Measurements from ENCODE around the gene CD3D.

The CD3D gene

DNA sequence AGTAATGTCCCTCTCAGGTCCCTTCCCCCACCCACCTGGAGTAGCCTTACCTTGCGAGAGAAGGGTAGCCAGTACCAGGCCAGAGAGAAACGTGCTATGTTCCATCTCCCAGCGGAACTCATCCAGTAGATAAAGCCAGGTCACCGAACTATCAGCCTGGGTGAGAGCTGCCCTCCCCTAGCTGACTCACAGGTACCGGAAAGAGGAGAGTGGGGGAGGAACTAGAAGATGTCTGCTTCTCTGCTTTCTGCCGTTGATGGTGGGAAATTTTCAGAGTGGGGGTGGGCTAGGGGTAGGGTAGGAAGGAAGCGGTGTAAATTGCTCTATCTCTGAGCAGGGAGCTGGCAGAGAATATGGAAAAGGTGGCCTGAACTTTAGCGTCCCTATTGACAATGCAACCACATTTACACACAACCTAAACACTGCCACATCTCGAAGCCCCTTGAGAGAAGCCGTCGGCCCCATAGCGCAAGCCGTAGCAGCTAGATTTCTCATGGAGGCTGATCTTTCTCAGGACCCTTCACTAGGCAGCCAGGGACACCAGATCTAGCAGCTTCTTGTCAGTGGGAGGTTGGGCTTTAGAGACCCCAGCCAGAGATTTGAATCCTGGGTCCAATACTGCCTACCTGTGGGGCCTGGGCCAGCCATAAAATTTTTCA is at the start of gene CD3D:
Gene CD3D, minus strand, starts transcription at position 203 of the 659 bp plus-strand sequence. Its CDS starts 98 bp downstream, at position 105.
- no peak for FAIRE-seq

DNA sequence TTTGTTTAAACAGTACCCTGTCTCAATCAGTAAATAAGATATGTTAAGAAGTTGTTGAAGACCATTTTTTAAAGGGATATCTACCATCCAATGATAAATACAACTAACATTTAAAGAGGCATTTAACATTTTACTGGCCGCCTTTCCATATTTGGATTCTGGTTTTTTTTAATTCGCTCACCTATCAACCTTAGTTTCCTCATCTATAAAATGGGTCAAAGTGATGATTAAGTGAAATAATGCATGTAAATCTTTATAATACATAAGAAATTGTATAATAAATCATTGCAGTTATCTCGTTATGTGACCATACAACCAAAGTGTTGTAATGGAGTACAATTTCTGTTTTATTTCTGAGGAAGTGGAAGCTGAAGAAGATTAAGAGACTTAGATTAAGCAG is 41.2 kb upstream of the CD3D start:
- no peak for FAIRE-seq
- no peak for DNase-seq (ENCODE audit: extremely low spot score, insufficient read length, low read depth)

More for the DNA sequence above, at the start of gene CD3D:
- DNase-seq (ENCODE audit: extremely low spot score, insufficient read length, low read depth) = no peak

DNA sequence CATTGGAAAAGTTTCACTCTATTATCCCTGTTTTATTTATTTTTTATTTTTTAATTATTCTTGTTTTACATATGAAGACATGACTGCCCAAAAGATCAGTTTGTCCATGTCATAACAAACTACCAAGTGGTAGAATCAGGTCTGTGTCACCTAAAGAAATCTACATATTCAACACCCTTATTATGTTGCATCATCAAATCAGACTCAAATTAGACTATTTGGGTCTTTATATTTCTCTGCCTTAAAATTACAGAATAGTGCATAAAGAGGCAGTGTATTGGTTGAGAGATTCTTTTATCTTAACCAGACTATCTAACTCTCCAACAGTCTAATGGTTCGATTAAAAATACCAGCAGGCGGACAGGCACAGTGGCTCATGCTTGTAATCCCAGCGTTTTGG is 40.4 kb upstream of the CD3D start:
- DNase-seq (ENCODE audit: extremely low spot score, insufficient read length, low read depth) = no peak
- no peak for FAIRE-seq

DNA sequence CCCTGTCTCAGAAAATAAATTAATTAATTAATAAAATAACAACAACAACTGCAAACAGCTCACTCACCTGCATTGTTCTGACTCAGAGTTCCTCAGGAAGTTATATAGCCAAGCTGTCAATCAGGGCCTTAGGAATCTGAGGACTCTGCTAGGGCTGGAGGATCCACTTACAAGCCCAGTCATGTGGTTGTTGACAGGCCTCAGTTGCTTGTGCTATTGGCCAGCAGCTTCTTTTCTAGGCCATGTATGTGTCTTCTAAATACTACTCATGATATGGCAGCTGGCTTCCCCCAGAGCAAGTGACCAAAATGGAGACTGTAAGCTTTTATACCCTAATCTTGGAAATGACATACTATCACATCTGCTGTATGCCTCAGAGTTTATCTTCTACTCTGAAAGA is 38.1 kb upstream of the CD3D start:
- no peak for DNase-seq (ENCODE audit: extremely low spot score, insufficient read length, low read depth)
- FAIRE-seq = no peak

DNA sequence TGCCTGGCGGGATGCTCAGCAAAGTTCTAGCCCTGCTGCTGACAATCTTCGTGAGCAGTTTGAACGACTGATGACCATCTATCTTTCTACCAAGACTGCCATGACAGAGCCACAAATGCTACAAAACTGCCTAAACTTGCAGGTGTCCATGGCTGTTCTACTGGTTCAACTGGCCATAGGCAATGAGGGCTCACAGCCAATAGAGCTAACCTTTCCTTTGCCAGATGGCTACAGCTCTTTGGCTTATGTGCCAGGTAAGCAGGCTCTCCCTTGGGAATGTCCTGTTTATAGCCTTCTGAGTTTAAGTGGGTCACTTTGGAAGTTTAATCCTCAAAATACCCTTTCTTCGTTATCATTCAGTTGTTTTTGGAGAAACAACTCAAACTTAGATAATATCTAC is 37.0 kb upstream of the CD3D start:
- no peak for DNase-seq (ENCODE audit: extremely low spot score, insufficient read length, low read depth)
- FAIRE-seq = no peak

DNA sequence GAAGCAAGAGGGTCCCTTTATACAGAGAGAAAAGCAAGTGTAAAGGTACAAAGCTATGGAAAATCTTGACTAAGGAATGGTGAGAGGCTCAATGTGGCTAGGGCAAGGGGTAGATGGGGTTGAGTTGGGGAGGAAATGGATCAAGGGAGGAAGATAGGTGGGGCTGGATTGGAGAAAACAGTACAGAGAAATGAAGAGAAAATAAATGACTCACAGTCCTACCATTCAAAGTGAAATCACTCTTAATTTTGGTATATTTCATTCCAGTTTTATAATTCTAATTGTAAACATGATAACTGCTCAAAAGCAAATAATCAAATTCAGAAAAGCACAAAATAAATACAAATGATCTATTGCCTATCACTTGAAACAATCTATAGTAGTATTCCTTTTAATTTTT is 33.5 kb upstream of the CD3D start:
- DNase-seq (ENCODE audit: extremely low spot score, insufficient read length, low read depth) (no peak), FAIRE-seq (no peak)

DNA sequence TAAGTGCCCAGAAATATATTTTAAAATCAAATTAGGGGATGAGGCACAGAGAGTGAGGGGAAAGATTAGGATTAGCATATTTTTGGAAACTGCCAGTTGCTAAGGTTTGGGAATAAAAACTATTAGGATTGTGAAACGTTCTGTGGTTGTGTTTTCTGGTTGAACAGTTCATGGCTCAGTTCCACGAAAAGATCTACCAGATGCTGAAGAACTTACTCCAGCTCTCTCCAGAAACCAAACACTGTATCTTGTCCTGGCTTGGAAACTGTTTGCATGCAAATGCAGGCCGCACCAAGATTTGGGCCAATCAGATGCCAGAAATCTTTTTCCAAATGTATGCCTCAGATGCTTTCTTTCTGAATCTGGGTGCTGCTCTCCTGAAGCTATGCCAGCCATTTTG is 32.2 kb upstream of the CD3D start:
- FAIRE-seq (no peak), DNase-seq (ENCODE audit: extremely low spot score, insufficient read length, low read depth) (no peak)

DNA sequence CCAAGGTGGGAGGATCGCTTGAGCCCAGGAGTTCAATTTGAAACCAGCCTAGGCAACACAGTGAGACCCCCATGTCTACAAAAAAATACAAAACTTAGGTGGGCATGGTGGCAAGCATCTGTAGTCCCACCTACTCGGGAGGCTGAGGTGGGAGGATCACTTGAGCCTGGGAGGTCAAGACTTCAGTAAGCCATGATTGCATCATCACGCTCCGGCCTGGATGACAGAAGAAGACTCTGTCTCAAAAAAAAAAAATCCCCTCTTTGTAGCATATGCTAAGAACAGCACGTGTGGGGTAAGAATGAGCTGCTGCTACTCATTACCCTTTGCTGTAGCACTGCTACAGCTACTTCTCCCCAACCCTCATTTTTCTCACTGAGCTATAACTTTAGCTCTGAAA is 31.4 kb upstream of the CD3D start:
- DNase-seq (ENCODE audit: extremely low spot score, insufficient read length, low read depth) = no peak
- no peak for FAIRE-seq

DNA sequence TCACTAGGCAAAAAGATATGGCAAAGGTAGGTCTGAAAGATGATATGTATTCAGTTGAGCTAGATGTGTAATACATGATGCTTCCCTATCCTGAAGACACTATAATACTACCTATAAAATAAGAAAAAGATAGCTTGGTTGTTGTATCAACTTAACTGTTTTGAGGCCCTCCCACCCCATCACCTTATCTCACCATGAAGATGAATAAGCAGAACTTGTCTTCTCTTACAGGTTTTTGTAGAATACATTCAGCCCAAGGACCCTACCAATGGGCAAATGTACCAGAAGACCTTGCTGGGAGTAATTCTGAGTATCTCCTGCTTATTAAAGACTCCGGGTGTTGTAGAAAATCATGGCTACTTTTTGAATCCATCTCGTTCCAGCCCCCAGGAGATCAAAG is 30.8 kb upstream of the CD3D start:
- FAIRE-seq (no peak), DNase-seq (ENCODE audit: extremely low spot score, insufficient read length, low read depth) (no peak)

DNA sequence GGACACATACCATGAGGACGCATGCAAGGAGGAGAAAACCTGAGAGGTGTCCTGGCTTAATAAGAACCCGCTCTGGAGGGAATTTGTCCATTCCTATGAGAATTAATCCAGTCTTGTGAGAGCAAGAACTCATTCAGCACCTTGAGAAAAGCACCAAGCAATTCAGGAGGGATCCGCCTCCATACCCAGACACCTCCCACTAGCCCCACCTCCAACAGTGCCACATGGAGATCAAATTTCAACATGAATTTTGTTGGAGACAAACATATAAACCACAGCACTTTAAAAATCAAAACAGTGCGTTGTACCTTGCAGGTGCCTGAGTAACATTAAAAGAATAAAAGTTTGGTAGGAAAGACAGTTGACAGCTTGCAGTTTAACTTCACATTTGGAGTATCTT is 28.3 kb upstream of the CD3D start:
- FAIRE-seq (no peak), DNase-seq (ENCODE audit: extremely low spot score, insufficient read length, low read depth) (no peak)

DNA sequence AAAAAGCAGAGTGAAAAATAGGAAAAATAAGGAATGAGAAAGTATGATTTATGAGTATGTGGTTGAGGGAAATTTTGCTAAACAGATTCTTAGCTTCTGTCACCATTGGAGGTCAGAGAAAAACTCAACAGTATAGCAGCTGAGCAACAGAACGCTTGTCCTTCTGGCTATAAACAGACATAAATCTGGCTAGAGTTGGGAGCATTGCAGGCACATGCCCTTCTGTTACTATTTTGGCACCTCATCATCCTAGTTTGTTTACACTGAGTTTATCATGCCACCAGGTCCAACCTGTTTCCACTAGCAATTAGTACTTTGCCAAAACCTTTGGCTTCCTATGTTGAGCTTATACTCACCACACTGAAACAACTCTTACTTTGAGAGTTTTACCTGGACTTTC is 23.8 kb upstream of the CD3D start:
- no peak for FAIRE-seq

DNA sequence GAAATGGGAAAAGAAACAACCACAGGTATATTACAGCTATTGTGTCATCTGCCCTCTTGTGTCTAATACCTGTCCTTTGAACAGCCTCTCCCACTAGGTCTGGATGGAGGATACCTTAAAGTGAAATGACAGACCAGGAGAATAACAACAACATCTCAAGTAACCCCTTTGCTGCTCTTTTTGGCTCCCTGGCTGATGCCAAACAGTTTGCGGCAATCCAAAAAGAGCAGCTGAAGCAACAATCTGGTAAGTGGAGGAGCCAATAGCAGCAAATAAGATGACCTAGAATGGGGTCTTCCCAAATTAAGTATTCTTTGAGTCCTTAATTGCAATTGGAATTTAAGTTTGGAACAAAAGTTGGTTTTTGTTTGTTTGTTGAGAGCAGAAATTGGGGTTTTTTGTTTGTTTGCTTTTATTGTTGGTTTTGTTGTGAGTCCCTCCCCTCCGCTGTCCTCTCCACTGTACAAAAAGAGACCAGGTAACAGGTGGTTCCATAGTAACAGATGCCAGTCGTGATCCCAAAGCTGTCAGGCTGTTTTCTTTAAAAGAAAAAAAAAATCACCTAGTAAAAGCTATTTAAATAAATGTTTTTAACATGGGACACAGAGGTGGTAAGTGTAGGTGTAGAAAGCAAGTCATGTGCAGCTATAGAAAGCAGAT is 22.6 kb upstream of the CD3D start:
- FAIRE-seq = no peak
- no peak for DNase-seq (ENCODE audit: extremely low spot score, insufficient read length, low read depth)

More for the DNA sequence above, 23.8 kb upstream of the CD3D start:
- DNase-seq (ENCODE audit: extremely low spot score, insufficient read length, low read depth) = no peak

DNA sequence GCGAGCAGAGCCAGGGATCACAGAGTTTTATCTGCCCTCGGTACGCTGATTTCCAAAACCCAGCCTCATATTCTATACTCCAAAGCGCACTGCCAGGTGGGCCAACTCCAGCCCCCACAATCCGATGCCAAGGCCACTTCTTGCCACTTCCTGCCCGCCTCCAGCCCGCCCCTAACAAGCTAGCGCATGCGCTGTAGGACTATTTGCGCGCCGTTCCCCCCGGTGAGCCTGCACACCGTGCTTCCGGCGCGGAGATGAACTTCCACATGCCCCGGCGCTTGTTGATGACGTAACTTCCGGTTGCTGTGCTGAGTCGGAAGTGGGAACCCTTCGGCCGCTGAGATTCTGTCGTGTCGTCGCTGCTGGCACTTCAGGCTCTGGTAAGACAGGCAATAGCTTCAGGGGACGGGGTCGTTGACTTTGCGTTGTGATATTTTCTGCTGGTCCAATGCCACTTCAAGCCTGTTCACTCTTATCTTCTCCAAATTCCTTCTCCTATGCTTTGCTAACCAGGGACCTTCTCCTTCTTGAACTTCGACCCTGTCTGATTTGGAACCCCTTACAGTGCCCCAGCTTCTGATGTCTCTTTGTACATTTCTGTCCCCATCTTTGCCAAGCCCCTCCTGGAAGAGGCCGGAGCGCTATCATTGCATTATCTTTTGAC is 16.9 kb upstream of the CD3D start, which contains the start of gene UBE4A:
Gene UBE4A, plus strand, starts transcription at position 306 of the 664 bp plus-strand sequence. CDS start 5,481 bp downstream, outside the sequence.
- peak; percentile 97 for FAIRE-seq

DNA sequence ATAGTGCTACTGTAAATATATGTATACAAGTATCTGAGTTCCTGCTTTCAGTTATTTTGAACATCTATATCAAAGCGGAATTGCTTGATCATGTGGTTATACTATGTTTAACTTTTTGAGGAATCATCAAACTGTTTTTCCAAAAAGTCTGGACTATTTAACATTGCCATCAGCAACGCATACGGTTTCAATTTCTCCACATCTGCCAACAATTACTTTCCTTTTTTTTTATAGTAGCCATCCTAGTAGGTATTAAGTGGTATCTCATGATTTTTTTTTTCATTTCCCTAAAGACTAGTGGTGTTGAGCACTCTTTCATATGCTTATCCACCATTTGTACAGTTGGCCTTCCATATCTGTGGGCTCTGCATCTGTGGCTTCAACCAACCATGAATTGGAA is 15.6 kb upstream of the CD3D start:
- no peak for DNase-seq (ENCODE audit: extremely low spot score, insufficient read length, low read depth)
- FAIRE-seq = no peak

More for the DNA sequence above, 16.9 kb upstream of the CD3D start, which contains the start of gene UBE4A:
- peak; percentile 87 for DNase-seq (ENCODE audit: extremely low spot score, insufficient read length, low read depth)

DNA sequence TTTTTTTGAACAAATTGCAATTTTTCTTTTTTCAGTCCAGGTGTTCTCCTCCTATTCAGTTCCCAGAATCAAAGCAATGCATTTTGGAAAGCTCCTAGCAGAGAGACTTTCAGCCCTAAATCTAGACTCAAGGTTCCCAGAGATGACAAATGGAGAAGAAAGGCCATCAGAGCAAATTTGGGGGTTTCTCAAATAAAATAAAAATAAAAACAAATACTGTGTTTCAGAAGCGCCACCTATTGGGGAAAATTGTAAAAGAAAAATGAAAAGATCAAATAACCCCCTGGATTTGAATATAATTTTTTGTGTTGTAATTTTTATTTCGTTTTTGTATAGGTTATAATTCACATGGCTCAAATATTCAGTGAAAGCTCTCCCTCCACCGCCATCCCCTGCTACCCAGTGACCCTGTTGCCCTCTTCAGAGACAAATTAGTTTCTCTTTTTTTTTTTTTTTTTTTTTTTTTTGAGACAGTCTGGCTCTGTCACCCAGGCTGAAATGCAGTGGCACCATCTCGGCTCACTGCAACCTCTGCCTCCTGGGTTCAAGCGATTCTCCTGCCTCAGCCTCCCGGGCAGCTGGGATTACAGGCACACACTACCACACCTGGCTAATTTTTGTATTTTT is 10.7 kb upstream of the CD3D start:
- DNase-seq (ENCODE audit: extremely low spot score, insufficient read length, low read depth) (no peak), FAIRE-seq (peak; percentile 64)

DNA sequence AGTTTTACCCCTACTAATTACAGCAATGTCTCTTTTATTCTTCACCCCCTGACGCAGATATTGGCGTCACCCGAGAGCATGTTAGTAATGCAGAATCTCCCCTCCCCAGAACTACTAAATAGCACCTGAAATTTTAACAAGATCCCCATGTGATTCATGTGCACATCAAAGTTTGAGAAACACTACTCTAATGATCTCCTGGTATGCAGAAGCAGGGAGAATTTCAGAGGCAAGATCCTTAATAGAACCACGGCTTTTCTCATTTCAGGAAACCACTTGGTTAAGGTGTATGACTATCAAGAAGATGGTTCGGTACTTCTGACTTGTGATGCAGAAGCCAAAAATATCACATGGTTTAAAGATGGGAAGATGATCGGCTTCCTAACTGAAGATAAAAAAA is 7.0 kb upstream of the CD3D start:
- no peak for FAIRE-seq
- no peak for DNase-seq (ENCODE audit: extremely low spot score, insufficient read length, low read depth)

DNA sequence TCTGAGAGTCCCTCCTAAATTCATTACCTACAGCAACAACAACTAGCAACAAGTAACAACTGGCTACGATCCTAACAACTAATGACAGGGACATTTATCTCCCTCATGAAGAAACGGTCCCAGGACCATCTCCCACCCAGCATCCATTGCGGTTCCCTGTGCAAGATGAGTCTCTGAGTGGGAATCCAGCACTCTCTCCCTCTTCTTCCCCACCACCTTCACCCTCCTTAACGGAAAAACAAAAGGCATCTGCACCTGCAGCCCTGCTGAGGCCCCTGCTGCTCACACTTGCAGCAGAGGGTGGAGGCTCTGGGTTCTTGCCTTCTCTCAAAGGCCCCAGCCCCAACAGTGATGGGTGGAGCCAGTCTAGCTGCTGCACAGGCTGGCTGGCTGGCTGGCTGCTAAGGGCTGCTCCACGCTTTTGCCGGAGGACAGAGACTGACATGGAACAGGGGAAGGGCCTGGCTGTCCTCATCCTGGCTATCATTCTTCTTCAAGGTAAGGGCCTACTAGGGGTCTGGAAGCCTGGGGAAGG is 1.5 kb upstream of the CD3D start, which contains the start of gene CD3G:
Gene CD3G, plus strand, starts transcription at position 364 of the 535 bp plus-strand sequence. Its CDS starts 80 bp downstream, at position 444.
- FAIRE-seq = no peak
- DNase-seq (ENCODE audit: extremely low spot score, insufficient read length, low read depth) = no peak

DNA sequence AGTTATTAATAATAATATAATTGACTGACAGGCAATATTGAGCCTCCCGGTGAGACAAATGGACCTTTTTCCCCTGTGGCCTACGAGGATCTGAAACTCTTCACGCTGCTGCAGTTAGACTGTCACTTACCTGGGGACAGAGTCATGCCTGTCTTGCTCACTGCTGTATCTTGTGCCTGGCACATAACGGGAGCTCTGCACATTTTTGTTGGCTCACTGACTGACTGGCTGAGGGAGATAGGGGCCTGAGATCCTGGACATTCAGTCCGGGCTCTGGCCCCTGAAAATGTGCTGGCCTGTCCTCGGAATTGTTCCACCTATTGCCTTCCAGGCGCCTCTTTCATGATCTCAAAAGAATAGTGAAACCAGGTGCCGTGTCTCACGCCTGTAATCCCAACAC is 743 bp upstream of the CD3D start:
- no peak for DNase-seq (ENCODE audit: extremely low spot score, insufficient read length, low read depth)
- peak; percentile 24 for FAIRE-seq

DNA sequence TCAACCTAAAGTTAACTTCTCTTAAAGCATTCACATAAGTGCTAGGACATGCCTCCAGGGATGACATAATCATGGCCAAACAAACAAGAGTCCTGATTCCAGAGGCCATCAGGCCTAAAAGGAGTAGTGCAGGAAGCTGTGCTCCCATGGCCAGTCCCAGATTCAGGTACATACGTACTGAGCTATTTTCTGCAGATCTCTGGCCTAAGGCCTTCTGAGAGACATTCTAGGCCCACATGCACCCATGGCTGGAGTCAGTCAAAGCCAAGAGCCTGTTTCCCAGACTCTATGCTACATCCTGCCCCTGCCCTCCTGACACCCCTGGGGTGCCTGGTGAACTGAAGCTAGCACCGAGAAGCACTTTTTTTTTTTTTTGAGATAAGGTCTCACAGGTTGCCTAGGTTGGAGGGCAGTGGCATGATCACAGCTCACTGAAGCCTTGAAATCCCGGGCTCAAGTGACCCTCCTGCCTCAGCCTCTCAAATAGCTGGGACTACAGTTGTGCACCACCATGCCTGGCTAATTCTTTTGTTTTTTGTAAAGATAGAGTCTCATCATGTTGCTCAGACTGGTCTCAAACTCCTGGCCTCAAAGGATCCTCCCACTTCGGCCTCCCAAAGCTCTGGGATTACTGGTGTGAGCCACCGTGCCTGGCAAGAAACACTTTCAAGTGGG is 553 bp downstream of the CD3D start:
- DNase-seq (ENCODE audit: extremely low spot score, insufficient read length, low read depth) (no peak), FAIRE-seq (no peak)

DNA sequence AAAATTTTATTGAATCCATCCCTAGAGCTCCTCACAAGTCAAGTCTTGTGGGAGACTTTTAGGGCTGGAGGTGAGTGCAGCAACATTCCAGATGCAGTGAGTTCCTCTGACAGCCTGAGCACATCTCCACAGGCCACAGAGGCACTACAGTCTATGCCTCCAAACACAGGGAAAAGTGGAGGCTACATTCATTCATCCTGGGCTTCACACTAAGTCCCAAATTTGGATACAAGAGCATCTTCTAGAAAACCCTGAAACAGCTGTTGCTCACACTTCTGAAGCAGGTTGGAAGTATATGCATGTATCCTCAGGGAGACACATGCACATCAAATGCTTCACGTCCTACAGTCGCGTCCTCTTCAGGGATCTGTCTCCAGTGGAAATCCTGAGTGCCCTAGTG is 1.2 kb downstream of the CD3D start:
- FAIRE-seq (no peak), DNase-seq (ENCODE audit: extremely low spot score, insufficient read length, low read depth) (no peak)

Measured in GM18507 (cell line).